Raji (cell line): Measurements from ENCODE around the gene UNC45A.

ENCODE experiments used
- POLR2A ChIP-seq: IDR thresholded peaks from 2 replicates; pipeline ENCODE4 v1.6.1; 2011; ENCODE audit warnings: low read depth, low read length, control low read depth; ENCODE audit not compliant: insufficient read depth

Gene UNC45A

GRCh38 chr15:90895571-90896117 is 39.4 kb upstream of the UNC45A start:
- TF ChIP-seq POLR2A = no peak

GRCh38 chr15:90901175-90902039 is 33.7 kb upstream of the UNC45A start:
- TF ChIP-seq POLR2A = no peak

- TF ChIP-seq POLR2A = no peak; the same call in 1 of the 2 replicates
These were observed 32.8 kb upstream of the UNC45A start for GRCh38 chr15:90902040-90902839.

- TF ChIP-seq POLR2A = no peak; the same call in 1 of the 2 replicates
These were observed 32.0 kb upstream of the UNC45A start, which contains the start of gene MAN2A2 for GRCh38 chr15:90902840-90903732. MAN2A2 (plus strand) TSS chr15:90903302; CDS start chr15:90904208, 906 bp downstream.

GRCh38 chr15:90903733-90904536 is 31.1 kb upstream of the UNC45A start:
- no peak for TF ChIP-seq POLR2A

- no peak for TF ChIP-seq POLR2A
These were observed 30.3 kb upstream of the UNC45A start for GRCh38 chr15:90904746-90905145.

- no peak for TF ChIP-seq POLR2A
These were observed 29.5 kb upstream of the UNC45A start for GRCh38 chr15:90905306-90906180.

- no peak for TF ChIP-seq POLR2A
These were observed 28.8 kb upstream of the UNC45A start for GRCh38 chr15:90906181-90906849.

GRCh38 chr15:90907051-90907660 is 27.9 kb upstream of the UNC45A start:
- TF ChIP-seq POLR2A = no peak

- no peak for TF ChIP-seq POLR2A
These were observed 27.1 kb upstream of the UNC45A start for GRCh38 chr15:90907838-90908507.

GRCh38 chr15:90909976-90910375 is 25.1 kb upstream of the UNC45A start:
- TF ChIP-seq POLR2A = no peak
